AG04449 (cell line): ENCODE measurements around the gene ADAMTS16.

Experiments used
- CTCF ChIA-PET: fragments of 350-600 bp; formaldehyde crosslinking; extraction: SDS; loops from one replicate; lab custom pipeline; 2021; ENCODE audit warnings: antibody characterized with exemption; lab: Yijun Ruan, JAX
- POLR2A ChIA-PET: fragments of 400-600, 350-600 bp; formaldehyde crosslinking; extraction: SDS; loops from one replicate; lab custom pipeline; 2020; ENCODE audit warnings: antibody characterized with exemption, inconsistent platforms; lab: Yijun Ruan, JAX
- DNase-seq: peaks from one replicate; pipeline ENCODE4 v3.0.0-alpha.2; 2010; ENCODE audit warnings: low read depth, low spot score
- H3K4me3 ChIP-seq: 2 replicates; pipeline ENCODE4 v1.5.1; 2011; ENCODE audit warnings: low read depth, mild to moderate bottlenecking, control low read depth, low read length
- TF ChIP-seq, protein P1 (sequence below): IDR thresholded peaks from one replicate; pipeline ENCODE4 v1.5.1; 2011; ENCODE audit warnings: mild to moderate bottlenecking, moderate library complexity, low read length, control low read depth, inconsistent platforms; ENCODE audit not compliant: insufficient read depth; ENCODE audit errors: missing control alignments

Gene ADAMTS16

DNA sequence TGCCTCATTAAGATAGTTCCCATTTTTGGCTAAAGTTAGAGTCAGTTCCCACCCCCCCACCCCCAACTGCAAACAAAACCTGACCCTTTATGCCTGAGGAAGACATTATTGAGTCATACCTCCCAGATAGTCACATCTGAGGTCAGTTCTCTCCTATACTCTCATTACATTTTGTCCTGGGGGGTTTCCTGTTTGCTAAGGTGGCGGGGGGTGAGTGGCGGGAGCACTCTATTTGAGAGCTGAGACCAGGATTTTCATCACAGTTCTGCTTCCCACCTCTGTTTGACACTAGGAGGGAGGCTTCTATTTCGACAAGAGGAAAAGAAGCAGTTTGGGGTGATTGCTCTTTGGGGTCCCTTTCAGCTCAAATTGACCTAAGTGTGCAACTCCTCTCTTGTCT, 222.9 kb downstream of the ADAMTS16 start:
- no peak overlapping the region for H3K4me3 ChIP-seq
- POLR2A ChIA-PET, result no interaction called here
- CTCF ChIA-PET, result interaction anchor here (1.1 to 1.9 kb wide), 3 partner anchors 9 to 23 kb away, joined by 3 to 6 read pairs (median 3); no protein-coding TSS in a partner anchor
- no peak for DNase-seq
- TF ChIP-seq, protein P1, sequence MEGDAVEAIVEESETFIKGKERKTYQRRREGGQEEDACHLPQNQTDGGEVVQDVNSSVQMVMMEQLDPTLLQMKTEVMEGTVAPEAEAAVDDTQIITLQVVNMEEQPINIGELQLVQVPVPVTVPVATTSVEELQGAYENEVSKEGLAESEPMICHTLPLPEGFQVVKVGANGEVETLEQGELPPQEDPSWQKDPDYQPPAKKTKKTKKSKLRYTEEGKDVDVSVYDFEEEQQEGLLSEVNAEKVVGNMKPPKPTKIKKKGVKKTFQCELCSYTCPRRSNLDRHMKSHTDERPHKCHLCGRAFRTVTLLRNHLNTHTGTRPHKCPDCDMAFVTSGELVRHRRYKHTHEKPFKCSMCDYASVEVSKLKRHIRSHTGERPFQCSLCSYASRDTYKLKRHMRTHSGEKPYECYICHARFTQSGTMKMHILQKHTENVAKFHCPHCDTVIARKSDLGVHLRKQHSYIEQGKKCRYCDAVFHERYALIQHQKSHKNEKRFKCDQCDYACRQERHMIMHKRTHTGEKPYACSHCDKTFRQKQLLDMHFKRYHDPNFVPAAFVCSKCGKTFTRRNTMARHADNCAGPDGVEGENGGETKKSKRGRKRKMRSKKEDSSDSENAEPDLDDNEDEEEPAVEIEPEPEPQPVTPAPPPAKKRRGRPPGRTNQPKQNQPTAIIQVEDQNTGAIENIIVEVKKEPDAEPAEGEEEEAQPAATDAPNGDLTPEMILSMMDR, result no peak

DNA sequence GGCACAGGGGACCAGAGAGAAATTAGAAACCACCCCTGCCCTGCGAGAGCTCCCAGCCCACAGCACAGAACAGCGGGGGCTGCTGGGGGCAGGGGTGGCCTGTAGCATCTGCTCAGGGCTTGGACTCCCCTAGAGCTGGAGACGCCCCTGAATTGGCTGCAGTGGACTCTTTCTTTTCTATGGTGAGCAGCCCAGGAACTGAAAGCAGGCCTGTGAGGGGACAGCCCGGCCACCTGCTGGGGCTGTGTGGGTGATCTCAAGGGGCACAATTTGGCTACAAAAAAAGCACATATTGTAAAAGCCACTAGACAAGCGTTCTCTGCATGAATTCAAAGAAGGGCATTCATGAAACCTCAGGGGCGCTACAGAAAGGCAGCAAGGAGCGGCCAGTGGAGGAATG, 224.8 kb downstream of the ADAMTS16 start:
- H3K4me3 ChIP-seq, result no peak overlapping the region
- TF ChIP-seq, protein P1, result no peak
- CTCF ChIA-PET, result no interaction called here
- POLR2A ChIA-PET, result no interaction called here
- no peak for DNase-seq

DNA sequence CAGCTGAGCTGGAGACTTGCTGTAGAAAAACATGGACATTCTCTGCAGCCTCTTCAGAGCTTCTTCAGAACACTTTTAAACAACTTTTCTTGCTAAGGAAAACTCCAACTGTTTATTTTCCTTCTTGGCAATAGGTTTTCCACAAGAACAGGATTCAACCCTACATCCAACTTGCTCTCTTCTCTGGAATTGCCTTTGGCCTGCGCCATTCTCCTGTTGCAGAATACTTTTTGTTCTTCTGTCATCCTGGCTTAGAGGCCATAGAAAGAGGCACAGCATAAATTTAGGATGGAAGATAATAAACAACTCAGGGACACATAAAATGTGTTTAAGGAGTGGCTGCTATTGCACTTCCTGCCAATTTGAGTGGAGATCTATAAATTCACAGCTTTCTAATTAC, 227.6 kb downstream of the ADAMTS16 start:
- no peak for DNase-seq
- POLR2A ChIA-PET, result no interaction called here
- no peak overlapping the region for H3K4me3 ChIP-seq
- CTCF ChIA-PET, result no interaction called here
- TF ChIP-seq, protein P1, result no peak

DNA sequence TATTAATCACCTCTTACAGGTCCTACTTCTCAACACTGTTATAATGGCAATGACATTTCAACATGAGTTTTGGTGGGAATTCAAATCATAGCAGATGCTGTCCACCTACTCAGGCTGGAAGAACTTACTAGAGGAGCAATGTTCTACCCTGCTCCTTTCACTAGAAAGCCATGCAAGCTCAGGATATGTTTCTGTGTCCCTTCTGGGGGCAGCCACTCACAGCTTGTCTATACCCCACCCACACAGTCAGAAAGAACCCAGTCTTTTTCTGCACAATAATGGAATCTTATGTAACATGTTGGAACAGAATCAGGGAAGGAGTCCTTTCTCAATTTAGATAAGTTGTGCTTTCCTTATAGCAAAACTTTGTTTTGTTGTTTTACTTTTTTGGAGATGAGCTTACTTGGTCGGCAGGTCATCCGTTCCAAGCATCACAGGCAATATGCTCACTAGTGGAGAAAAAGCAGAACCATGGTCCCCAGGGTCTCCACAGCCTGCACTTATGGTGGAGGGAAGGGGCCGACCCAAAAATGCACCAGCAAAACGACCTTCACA, 229.0 kb downstream of the ADAMTS16 start:
- TF ChIP-seq, protein P1, result no peak
- no peak overlapping the region for H3K4me3 ChIP-seq
- no peak for DNase-seq
- POLR2A ChIA-PET, result no interaction called here
- CTCF ChIA-PET, result interaction anchor here (0.9 to 1.3 kb wide), 4 partner anchors 8 to 26 kb away, joined by 3 to 4 read pairs (median 3); no protein-coding TSS in a partner anchor
